ENCODE data around the gene RERE.
"Not testable (repeated sequence)": the region's sequence is repeated elsewhere in the genome, so short reads cannot be mapped to it uniquely, and the experiment has no call there.

GRCh38 chr1:8619419-8619818, 198.0 kb downstream of the RERE start:
- TF ChIP-seq CTCF (IDR thresholded peaks at IDR 0.05); SP1 (CRISPR knock-in tag; conservative IDR thresholded peaks at IDR 0.05); SMAD3 (CRISPR knock-in tag; IDR thresholded peaks at IDR 0.05; ENCODE audit: borderline replicate concordance); MAX (CRISPR knock-in tag; IDR thresholded peaks at IDR 0.05); ZNF512 (CRISPR knock-in tag; IDR thresholded peaks at IDR 0.05; ENCODE audit: borderline replicate concordance); ETV6 (CRISPR knock-in tag; IDR thresholded peaks at IDR 0.05); MLX (CRISPR knock-in tag; IDR thresholded peaks at IDR 0.05); RELA (CRISPR knock-in tag; IDR thresholded peaks at IDR 0.05; ENCODE audit: borderline replicate concordance); STAT6 (CRISPR knock-in tag; conservative IDR thresholded peaks at IDR 0.05; ENCODE audit: low read depth); USF2 (CRISPR knock-in tag; IDR thresholded peaks at IDR 0.05): not testable (repeated sequence)

Data from WTC11 (cell line).